Activated CD4-positive, alpha-beta T cell treated with anti-CD3 and anti-CD28 coated beads, Interleukin-2, amount 10 ng/mL, durations not matched to agents 7 days and 5 days (primary cell): ENCODE results near the gene NFATC4. TPM values are rescaled to one million over a fixed set of nuclear protein-coding genes. Genes with fewer than 3 reads are reported as not detected.

ENCODE experiments used
- CTCF ChIA-PET: fragments of 350-600 bp; sonication (Branson Sonifier 250); formaldehyde crosslinking; loops from one replicate; lab custom pipeline; 2021; ENCODE audit warnings: antibody characterized with exemption; lab: Charles Lee
- POLR2A ChIA-PET: fragments of 350-600 bp; sonication (Branson Sonifier 250); formaldehyde crosslinking; loops from one replicate; lab custom pipeline; 2021; ENCODE audit warnings: antibody characterized with exemption; lab: Charles Lee
- DNase-seq: peaks from one replicate; pipeline ENCODE4 v3.0.0-alpha.2; 2020
- H3K27ac Mint-ChIP-seq: one replicate; pipeline ENCODE4 v1.8.0; 2021; ENCODE audit warnings: mild to moderate bottlenecking, moderate library complexity, mixed read lengths
- H3K27me3 Mint-ChIP-seq: one replicate; pipeline ENCODE4 v1.8.0; 2021; ENCODE audit warnings: mixed read lengths
- H3K36me3 Mint-ChIP-seq: one replicate; pipeline ENCODE4 v1.8.0; 2021; ENCODE audit warnings: low read depth, mixed read lengths
- H3K4me1 Mint-ChIP-seq: one replicate; pipeline ENCODE4 v1.8.0; 2021; ENCODE audit warnings: mixed read lengths
- H3K4me3 Mint-ChIP-seq: one replicate; pipeline ENCODE4 v1.8.0; 2021; ENCODE audit warnings: mild to moderate bottlenecking, moderate library complexity, mixed read lengths
- H3K9me3 Mint-ChIP-seq: one replicate; pipeline ENCODE4 v1.8.0; 2021; ENCODE audit warnings: mixed read lengths
- total RNA-seq, 2 experiments: library from RNA; stranded (reverse); gene quantifications; one replicate each; pipeline ENCODE4 v1.2.3, GENCODE V29; 2021

NFATC4 gene
- total RNA-seq, 2 experiments from 2014 or later = not detected

GRCh38 chr14:24361326-24361725, 6.7 kb upstream of the NFATC4 start:
- Mint-ChIP-seq H3K27me3 (peaks cover 50% of the 10 kb centered on the region), H3K27ac (no peak overlapping the region), H3K4me3 (no peak overlapping the region), H3K36me3 (peaks cover 2% of the 10 kb centered on the region), H3K4me1 (peaks cover 12% of the 10 kb centered on the region), H3K9me3 (no peaks in the 10 kb centered on the region)
- CTCF ChIA-PET = interaction anchor here (1.1 to 1.8 kb wide), 4 partner anchors 10 to 28 kb away, joined by 3 to 7 read pairs (median 6); partner anchors contain the start of gene RIPK3
- no peak for DNase-seq
- POLR2A ChIA-PET = no interaction called here

- peaks cover 54% of the 10 kb centered on the region for H3K27me3 Mint-ChIP-seq
- peaks cover 17% of the 10 kb centered on the region for H3K4me1 Mint-ChIP-seq
- peaks cover 2% of the 10 kb centered on the region for H3K36me3 Mint-ChIP-seq
- no peak for DNase-seq
- CTCF ChIA-PET = interaction anchor here (0.6 to 2.3 kb wide), 6 partner anchors 14 to 69 kb away, joined by 3 to 14 read pairs (median 6); no protein-coding TSS in a partner anchor
- POLR2A ChIA-PET = no interaction called here
- H3K4me3 Mint-ChIP-seq = no peak overlapping the region
- no peaks in the 10 kb centered on the region for H3K9me3 Mint-ChIP-seq
- H3K27ac Mint-ChIP-seq = no peak overlapping the region
These were observed 5.6 kb upstream of the NFATC4 start for GRCh38 chr14:24362241-24362960.

GRCh38 chr14:24363401-24363800, 4.6 kb upstream of the NFATC4 start:
- POLR2A ChIA-PET = no interaction called here
- Mint-ChIP-seq H3K27me3 (peaks cover 62% of the 10 kb centered on the region), H3K27ac (no peak overlapping the region), H3K36me3 (peaks cover 2% of the 10 kb centered on the region), H3K4me1 (peaks cover 21% of the 10 kb centered on the region), H3K4me3 (no peak overlapping the region), H3K9me3 (no peaks in the 10 kb centered on the region)
- no peak for DNase-seq
- CTCF ChIA-PET = interaction anchor here (0.7 to 2.3 kb wide), 4 partner anchors 15 to 68 kb away, joined by 3 to 14 read pairs (median 4); no protein-coding TSS in a partner anchor

- CTCF ChIA-PET = interaction anchor here (0.9 to 1.2 kb wide), 3 partner anchors 14 to 66 kb away, joined by 3 to 7 read pairs (median 4); no protein-coding TSS in a partner anchor
- Mint-ChIP-seq H3K4me3 (no peak overlapping the region), H3K9me3 (no peaks in the 10 kb centered on the region), H3K4me1 (peaks cover 25% of the 10 kb centered on the region), H3K36me3 (peaks cover 2% of the 10 kb centered on the region), H3K27ac (no peak overlapping the region), H3K27me3 (peaks cover 62% of the 10 kb centered on the region)
- no peak for DNase-seq
- POLR2A ChIA-PET = no interaction called here
These were observed 3.1 kb upstream of the NFATC4 start for GRCh38 chr14:24364841-24365240.

- Mint-ChIP-seq H3K4me1 (peaks cover 25% of the 10 kb centered on the region), H3K27me3 (peaks cover 58% of the 10 kb centered on the region), H3K4me3 (peak overlapping the region; percentile 50), H3K27ac (peak overlapping the region; percentile 13), H3K36me3 (peaks cover 2% of the 10 kb centered on the region), H3K9me3 (no peaks in the 10 kb centered on the region)
- ChIA-PET POLR2A (interaction anchor here (0.6 kb wide), 1 partner anchor 213 kb away, joined by 3 read pairs; no protein-coding TSS in a partner anchor), CTCF (interaction anchor here (0.6 to 1.2 kb wide), 7 partner anchors 13 to 268 kb away, joined by 3 to 7 read pairs (median 3); partner anchors contain the start of gene ADCY4)
- DNase-seq = peak; percentile 40
These were observed 2.2 kb upstream of the NFATC4 start for GRCh38 chr14:24365600-24366412.

GRCh38 chr14:24366413-24366720, 1.6 kb upstream of the NFATC4 start:
- no peak for DNase-seq
- H3K4me3 Mint-ChIP-seq = no peak overlapping the region
- H3K27me3 Mint-ChIP-seq = peaks cover 56% of the 10 kb centered on the region
- CTCF ChIA-PET = interaction anchor here (0.6 to 1.0 kb wide), 3 partner anchors 31 to 110 kb away, joined by 3 read pairs; partner anchors contain the start of gene ADCY4
- peaks cover 25% of the 10 kb centered on the region for H3K4me1 Mint-ChIP-seq
- no peak overlapping the region for H3K27ac Mint-ChIP-seq
- H3K9me3 Mint-ChIP-seq = no peaks in the 10 kb centered on the region
- H3K36me3 Mint-ChIP-seq = peaks cover 2% of the 10 kb centered on the region
- POLR2A ChIA-PET = no interaction called here

- DNase-seq = no peak
- peaks cover 2% of the 10 kb centered on the region for H3K36me3 Mint-ChIP-seq
- ChIA-PET POLR2A (no interaction called here), CTCF (no interaction called here)
- no peaks in the 10 kb centered on the region for H3K9me3 Mint-ChIP-seq
- H3K27ac Mint-ChIP-seq = no peak overlapping the region
- no peak overlapping the region for H3K4me3 Mint-ChIP-seq
- peaks cover 25% of the 10 kb centered on the region for H3K4me1 Mint-ChIP-seq
- H3K27me3 Mint-ChIP-seq = peaks cover 51% of the 10 kb centered on the region
These were observed 1.1 kb upstream of the NFATC4 start for GRCh38 chr14:24366721-24367513.

- H3K4me1 Mint-ChIP-seq = peaks cover 25% of the 10 kb centered on the region
- ChIA-PET POLR2A (no interaction called here), CTCF (no interaction called here)
- H3K27me3 Mint-ChIP-seq = peaks cover 43% of the 10 kb centered on the region
- H3K36me3 Mint-ChIP-seq = peaks cover 2% of the 10 kb centered on the region
- no peak overlapping the region for H3K4me3 Mint-ChIP-seq
- no peak overlapping the region for H3K27ac Mint-ChIP-seq
- H3K9me3 Mint-ChIP-seq = no peaks in the 10 kb centered on the region
- no peak for DNase-seq
These were observed 203 bp downstream of the NFATC4 start for GRCh38 chr14:24368212-24368561.

- CTCF ChIA-PET = no interaction called here
- Mint-ChIP-seq H3K27ac (no peak overlapping the region), H3K9me3 (no peaks in the 10 kb centered on the region), H3K36me3 (peaks cover 2% of the 10 kb centered on the region), H3K4me3 (no peak overlapping the region), H3K27me3 (peaks cover 39% of the 10 kb centered on the region), H3K4me1 (peaks cover 25% of the 10 kb centered on the region)
- POLR2A ChIA-PET = no interaction called here
- DNase-seq = no peak
These were observed 723 bp downstream of the NFATC4 start for GRCh38 chr14:24368562-24369252.

- ChIA-PET POLR2A (interaction anchor here (0.6 kb wide), 1 partner anchor 48 kb away, joined by 3 read pairs; no protein-coding TSS in a partner anchor), CTCF (interaction anchor here (0.7 to 3.6 kb wide), 4 partner anchors 9 to 261 kb away, joined by 3 to 13 read pairs (median 5); no protein-coding TSS in a partner anchor)
- Mint-ChIP-seq H3K4me3 (no peak overlapping the region), H3K36me3 (peaks cover 2% of the 10 kb centered on the region), H3K9me3 (no peaks in the 10 kb centered on the region), H3K27me3 (peaks cover 38% of the 10 kb centered on the region), H3K4me1 (peaks cover 25% of the 10 kb centered on the region), H3K27ac (no peak overlapping the region)
- no peak for DNase-seq
These were observed 1.5 kb downstream of the NFATC4 start for GRCh38 chr14:24369463-24369862.

- Mint-ChIP-seq H3K27ac (no peak overlapping the region), H3K9me3 (no peaks in the 10 kb centered on the region), H3K27me3 (peaks cover 36% of the 10 kb centered on the region), H3K36me3 (peaks cover 2% of the 10 kb centered on the region), H3K4me3 (no peak overlapping the region), H3K4me1 (peaks cover 24% of the 10 kb centered on the region)
- POLR2A ChIA-PET = interaction anchor here (0.6 kb wide), 1 partner anchor 47 kb away, joined by 3 read pairs; no protein-coding TSS in a partner anchor
- CTCF ChIA-PET = interaction anchor here (0.7 to 3.6 kb wide), 4 partner anchors 9 to 262 kb away, joined by 3 to 13 read pairs (median 5); no protein-coding TSS in a partner anchor
- DNase-seq = no peak
These were observed 2.1 kb downstream of the NFATC4 start for GRCh38 chr14:24369907-24370687.
